ENCODE measurements around the gene SLFN13.
"Not testable (repeated sequence)": the region's sequence is repeated elsewhere in the genome, so short reads cannot be mapped to it uniquely, and the experiment has no call there.

The SLFN13 gene

GRCh38 chr17:35433075-35433894 lies 15.3 kb downstream of the SLFN13 start:
- peak; percentile 89 for DNase-seq (ENCODE audit: low spot score)

- DNase-seq (ENCODE audit: low spot score): peak; percentile 78
Measured at GRCh38 chr17:35432176-35433074, 16.1 kb downstream of the SLFN13 start, which contains the start of gene SLFN12. SLFN12 (minus strand) TSS chr17:35432500; CDS start chr17:35423028, 9,472 bp downstream.

GRCh38 chr17:35429702-35430101 lies 18.9 kb downstream of the SLFN13 start:
- DNase-seq (ENCODE audit: low spot score): no peak

- DNase-seq (ENCODE audit: low spot score): no peak
Measured at GRCh38 chr17:35428229-35428628, 20.3 kb downstream of the SLFN13 start.

- no peak for DNase-seq (ENCODE audit: low spot score)
Measured at GRCh38 chr17:35423761-35424160, 24.8 kb downstream of the SLFN13 start.

- not testable (repeated sequence) for DNase-seq (ENCODE audit: low spot score)
Measured at GRCh38 chr17:35421069-35421468, 27.5 kb downstream of the SLFN13 start.

- DNase-seq (ENCODE audit: low spot score): no peak
Measured at GRCh38 chr17:35416659-35417058, 31.9 kb downstream of the SLFN13 start.

- not testable (repeated sequence) for DNase-seq (ENCODE audit: low spot score)
Measured at GRCh38 chr17:35414707-35415106, 33.9 kb downstream of the SLFN13 start.

GRCh38 chr17:35414247-35414646 lies 34.3 kb downstream of the SLFN13 start:
- no peak for DNase-seq (ENCODE audit: low spot score)

GRCh38 chr17:35407531-35407930 lies 41.0 kb downstream of the SLFN13 start:
- DNase-seq (ENCODE audit: low spot score): no peak

- DNase-seq (ENCODE audit: low spot score): no peak
Measured at GRCh38 chr17:35406568-35406967, 42.0 kb downstream of the SLFN13 start.

- DNase-seq (ENCODE audit: low spot score): no peak
Measured at GRCh38 chr17:35404360-35404759, 44.2 kb downstream of the SLFN13 start.

GRCh38 chr17:35393783-35394182 lies 54.8 kb downstream of the SLFN13 start:
- not testable (repeated sequence) for DNase-seq (ENCODE audit: low spot score)

- DNase-seq (ENCODE audit: low spot score): no peak
Measured at GRCh38 chr17:35390663-35391062, 57.9 kb downstream of the SLFN13 start.

- DNase-seq (ENCODE audit: low spot score): no peak
Measured at GRCh38 chr17:35390156-35390555, 58.4 kb downstream of the SLFN13 start.

- DNase-seq (ENCODE audit: low spot score): no peak
Measured at GRCh38 chr17:35387496-35387895, 61.1 kb downstream of the SLFN13 start.
